ENCODE data around the gene KCNIP2.

The KCNIP2 gene

DNA sequence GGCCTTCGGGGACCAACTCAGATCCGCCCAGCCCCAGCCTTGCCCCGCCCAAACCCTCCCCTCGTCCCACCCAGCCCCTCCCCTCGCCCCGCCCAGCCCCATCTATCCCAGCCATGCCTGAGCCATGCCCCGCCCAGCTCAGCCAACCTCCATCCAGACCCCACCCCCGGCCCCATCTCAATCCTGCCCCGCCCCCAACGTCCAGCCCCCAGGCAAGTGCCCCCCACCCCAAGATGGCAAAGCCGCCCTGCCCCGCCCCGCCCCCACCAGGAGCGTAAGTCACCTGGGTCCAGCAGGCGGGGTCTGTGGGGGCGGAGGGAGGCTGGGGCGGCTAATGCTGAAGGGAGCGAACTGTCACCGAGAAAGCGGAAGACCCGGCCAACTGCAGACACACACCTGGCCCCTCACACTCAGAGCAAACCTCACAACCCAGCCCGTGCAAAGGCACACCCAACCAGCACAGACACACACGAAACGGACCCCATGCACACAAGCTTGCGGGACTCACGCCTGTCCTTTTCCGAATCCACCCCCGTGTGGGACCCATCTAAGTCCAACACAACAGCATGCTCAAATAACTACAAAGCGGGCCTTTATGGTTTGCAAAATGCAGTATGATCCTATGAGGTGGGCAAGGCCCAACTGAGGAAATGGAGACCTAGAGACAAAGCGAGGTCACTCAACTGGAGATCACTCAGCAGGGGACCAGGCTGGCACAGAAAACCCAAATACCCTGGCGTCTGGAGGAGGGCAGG, 13.9 kb downstream of the KCNIP2 start:
- in situ Hi-C loops (cut with MboI; ENCODE audit: low sequenced_read_pairs), result loop anchor here (25.0 kb wide), 1 partner anchor 183 kb away; no protein-coding TSS in a partner anchor

DNA sequence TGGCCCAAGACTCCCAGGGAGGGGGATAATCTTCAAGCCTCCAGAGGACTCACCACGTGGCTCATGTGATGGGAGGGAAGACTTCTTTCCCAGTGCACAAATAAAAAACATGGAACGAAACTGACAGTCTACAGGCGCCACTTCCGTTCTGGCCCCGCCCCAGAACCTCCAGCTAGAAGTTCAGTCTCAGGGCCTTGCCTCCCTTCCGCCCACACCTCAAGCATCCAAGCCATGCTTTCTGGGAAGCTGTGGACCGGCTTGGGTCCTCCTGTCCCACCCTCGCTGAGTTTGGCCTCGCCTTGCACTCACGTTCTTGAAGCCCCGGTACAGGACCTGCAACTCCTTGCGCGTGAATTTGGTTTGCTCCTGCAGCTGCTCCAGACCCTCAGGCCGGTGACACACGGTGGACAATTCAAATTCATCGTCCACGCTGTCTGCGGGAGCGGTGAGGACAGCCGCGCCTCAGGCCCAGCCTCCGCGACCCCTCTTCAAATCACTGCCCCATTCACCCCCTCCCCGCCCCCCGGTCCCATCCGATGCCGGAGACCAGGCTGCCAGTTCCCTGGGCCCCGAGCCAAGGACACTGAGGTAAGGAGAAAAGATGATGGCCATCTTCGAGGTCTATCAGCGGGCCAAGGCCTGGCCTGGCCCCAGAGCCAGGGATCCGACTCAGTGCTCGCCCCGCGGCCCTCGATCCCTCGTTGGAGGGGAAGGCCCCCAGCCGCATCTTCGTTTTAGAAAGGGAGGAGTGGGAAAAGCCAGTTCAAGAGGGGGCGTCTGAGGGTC, 14.6 kb downstream of the KCNIP2 start:
- in situ Hi-C loops (cut with MboI; ENCODE audit: low sequenced_read_pairs), result loop anchor here (25.0 kb wide), 1 partner anchor 183 kb away; no protein-coding TSS in a partner anchor

DNA sequence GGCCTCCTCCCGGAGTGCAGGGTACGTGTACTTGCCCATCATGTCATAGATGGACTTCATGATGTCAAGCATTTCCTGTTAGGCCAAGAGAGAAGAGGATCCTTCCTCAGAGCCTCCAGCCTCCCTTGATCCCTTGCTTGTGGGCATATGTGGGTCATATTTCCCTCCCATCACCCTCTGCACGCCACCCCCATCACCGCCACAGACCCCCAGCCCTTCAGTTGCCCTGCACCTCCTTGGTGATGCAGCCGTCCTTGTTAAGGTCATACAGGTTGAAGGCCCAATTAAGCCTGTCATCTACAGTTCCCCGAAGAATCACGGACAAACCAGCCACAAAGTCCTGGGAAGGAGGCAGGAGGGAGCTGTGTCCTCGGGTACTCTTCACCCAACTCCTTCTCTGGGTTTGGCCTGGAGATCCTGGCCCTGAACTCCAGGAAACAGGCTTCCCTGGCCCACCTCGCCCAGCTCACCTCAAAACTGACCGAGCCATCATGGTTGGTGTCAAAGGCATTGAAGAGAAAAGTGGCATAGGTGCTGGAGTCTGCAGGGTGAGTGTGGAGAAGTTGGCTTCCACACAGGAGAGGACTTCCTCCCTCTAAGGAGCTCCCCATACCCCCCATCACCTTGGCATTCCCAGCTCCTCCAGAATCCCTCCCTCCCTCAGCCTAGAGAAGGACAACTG, 15.5 kb downstream of the KCNIP2 start:
- in situ Hi-C loops (cut with MboI; ENCODE audit: low sequenced_read_pairs), result loop anchor here (25.0 kb wide), 1 partner anchor 184 kb away; no protein-coding TSS in a partner anchor

DNA sequence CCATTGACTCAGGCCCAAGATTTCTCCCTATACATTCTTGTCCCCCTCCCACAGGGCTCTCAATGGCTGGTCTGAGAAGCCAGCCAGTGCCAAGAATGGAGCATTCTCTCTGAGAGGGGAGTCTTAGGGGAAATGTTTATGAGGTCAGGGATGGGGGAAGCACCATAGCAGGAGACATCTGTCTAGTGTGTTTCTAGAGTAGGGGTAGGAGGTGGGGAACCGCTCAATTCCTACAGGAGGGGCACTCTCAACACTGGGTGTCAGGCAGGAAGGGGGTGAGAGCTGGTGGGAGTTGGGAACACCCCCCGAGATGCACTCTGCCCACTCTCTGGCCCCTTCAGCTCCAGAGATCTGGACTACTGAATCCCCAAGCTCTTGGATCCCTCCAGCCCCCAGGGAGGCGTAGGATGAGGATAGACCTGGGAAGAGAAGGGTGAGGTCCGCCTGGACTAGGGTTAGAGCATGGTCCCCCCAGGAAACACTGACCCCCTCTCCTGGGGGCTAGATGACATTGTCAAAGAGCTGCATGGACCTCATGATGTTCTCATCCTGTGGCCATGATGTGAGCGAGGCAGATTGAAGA, 16.7 kb downstream of the KCNIP2 start:
- in situ Hi-C loops (cut with MboI; ENCODE audit: low sequenced_read_pairs), result loop anchor here (25.0 kb wide), 1 partner anchor 185 kb away; no protein-coding TSS in a partner anchor

DNA sequence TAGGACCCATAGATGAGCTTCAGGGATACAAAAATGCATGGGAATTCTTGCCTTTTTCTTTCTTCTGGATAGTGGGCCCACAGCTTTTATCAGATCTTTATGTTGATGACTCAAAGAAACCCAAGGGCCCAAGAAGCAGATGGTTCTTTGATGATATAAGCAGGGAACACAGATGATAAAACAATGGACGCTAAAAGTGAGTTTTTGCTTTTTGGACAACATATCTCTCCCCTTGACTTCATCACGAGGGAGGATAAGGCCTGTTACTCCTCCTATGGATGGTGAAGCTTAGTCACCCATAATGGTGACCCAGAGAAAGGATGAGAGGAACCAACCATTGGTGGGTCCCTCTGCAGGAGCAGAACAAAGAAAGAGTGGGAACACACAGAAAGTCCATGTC, 18.9 kb downstream of the KCNIP2 start:
- in situ Hi-C loops (cut with MboI; ENCODE audit: low sequenced_read_pairs), result loop anchor here (25.0 kb wide), 1 partner anchor 188 kb away; no protein-coding TSS in a partner anchor

DNA sequence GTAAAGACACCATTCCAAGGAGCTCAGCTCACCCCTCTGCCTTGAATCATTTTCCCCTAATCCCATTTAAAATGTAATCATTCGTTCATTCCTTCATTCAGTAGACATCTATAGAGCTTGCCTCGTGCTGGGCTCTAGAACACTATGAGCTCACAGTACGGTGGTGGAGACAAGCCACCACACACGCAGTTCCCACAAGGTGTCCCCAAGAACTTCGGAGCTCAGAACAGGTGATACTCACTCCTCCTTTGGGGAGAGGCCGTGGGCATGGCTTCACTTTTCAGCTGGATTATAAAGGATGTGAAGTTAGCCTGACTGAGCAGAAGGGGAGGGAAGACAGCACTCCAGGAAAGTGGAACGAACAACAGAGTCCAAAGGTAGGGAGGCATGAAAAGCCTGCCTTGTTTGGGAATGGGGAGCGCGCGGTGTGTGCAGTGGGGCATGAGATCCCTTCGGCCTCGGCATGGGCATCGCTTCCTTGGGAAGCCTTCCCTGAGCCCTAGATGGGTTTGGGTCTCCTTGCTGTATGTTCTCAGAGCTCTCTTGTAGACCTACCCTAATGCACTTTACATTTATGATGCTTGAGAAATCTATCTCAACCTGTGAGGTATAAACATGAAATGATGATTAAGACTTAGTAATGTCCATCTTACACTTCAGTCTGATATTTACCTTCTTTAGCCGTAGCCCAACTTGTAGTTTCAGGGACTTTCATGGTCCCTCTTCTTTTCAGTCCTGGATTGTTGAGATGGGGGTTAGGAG, 24.5 kb downstream of the KCNIP2 start:
- in situ Hi-C loops (cut with MboI; ENCODE audit: low sequenced_read_pairs), result no loop called here

DNA sequence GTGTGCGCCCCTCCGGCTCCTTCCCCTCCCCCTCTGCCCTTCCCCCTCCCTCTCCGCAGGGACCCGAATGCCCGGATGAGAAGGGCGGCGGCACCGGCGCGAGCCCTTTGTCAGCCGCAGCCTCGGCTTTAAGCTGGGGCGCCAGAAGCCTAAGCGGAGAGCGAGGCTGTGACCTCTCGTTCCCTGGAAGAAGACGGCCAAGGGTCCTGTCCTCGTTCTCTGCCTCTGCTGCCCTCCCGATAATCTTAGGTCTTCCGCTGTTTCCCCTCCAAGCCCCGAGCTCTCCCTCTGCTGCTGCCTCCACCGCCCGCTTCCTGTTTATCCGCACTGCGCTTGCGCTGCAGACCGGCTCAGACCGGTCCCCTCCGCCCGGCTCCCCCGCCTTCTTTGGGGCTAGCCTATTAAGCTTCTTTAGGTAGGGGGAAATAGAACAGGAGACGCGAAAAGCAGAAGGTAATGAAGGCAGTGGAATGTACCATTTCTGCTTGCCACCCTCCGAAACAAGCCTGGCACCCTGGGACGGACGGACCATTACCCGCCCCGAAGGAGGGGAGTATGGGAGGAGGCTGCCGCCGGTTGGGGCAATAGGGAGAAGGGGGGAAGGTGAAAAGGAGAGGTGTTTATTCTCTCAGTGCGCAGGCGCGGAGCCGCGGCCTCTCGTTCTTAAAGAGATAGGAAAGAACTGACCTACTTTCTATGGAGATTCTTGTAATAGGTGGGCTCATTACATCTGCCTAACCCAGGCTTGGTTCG, 25.3 kb downstream of the KCNIP2 start, which contains the start of gene OGA:
TSS of gene OGA (minus strand) at position 326 of the 753 bp plus-strand sequence. CDS start 422 bp downstream, outside the sequence.
- in situ Hi-C loops (cut with MboI; ENCODE audit: low sequenced_read_pairs), result no loop called here

DNA sequence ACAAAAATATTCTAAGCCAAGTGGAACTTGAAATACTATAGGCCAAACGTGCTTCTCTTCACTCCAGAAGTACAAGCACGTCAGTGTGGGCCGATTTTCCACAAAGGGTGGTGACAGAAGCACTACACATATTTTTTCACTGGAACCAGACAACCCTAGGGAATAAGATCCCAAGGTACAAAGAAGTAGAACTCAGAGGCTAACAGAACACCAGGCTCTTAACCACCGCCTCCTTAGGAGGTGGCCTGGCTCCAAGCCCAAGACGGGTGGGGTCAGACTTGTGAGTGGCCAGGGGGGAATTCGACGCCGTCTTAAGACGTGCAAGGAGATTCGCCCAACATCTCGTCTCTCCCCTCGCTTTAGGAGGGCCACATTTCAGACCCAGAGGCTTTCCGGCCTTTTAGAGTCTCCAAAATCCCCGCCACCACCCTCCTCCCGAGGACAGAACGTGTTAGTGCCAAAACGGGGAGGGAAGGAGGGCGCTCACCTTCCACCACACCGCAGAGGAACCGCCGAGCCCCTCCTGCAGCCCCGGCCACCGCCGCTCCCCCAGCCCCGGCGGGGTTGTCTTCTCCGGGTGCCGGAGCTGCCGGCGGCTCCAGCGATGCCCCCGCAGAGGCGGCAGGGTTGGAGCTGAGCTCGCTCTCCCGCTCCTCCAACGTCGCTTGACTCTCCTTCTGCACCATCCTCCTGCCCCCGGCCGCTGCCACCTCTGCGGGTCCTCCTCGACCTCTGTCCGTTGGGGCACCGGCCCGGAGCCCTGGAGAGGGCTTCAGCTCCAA, 26.1 kb downstream of the KCNIP2 start:
- in situ Hi-C loops (cut with MboI; ENCODE audit: low sequenced_read_pairs), result no loop called here

DNA sequence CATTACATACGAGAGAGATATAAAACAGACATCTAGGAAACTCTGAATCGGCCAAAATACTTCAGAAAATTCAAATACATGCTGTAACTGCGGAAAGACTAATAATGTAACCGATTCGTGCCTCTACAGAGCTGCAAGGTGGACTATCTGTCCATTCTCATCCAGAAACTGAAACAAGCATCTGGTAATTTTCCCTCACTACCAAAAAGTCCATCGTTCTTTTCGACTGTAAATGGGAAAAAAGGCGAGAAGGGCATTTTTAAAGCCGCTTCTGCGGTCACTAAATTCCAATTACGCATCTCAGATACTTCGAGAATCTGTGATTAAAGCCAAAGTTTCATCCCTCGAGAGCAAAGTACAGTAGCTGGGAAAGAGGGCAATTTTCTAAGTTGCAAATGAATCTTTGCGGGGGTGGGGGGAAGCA, 26.7 kb downstream of the KCNIP2 start:
- in situ Hi-C loops (cut with MboI; ENCODE audit: low sequenced_read_pairs), result no loop called here

DNA sequence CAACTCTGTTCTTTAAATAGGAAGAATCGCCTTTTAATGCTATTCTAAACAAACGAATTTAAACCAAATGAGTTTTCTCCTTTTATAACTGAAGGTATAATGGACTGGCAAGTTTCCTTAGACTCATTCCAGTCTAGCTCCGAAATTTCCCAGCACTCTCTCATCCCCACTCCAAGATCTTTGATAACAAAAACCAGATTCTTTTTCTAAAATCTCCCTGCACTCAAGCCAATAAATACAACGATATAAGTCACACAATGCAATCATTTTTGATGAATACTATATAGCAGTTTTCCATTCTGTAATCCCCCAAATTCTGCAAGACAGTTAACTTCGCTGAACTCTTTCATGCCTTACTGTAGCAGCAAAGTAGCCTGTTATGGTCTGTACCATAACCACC, 27.2 kb downstream of the KCNIP2 start:
- in situ Hi-C loops (cut with MboI; ENCODE audit: low sequenced_read_pairs), result no loop called here

DNA sequence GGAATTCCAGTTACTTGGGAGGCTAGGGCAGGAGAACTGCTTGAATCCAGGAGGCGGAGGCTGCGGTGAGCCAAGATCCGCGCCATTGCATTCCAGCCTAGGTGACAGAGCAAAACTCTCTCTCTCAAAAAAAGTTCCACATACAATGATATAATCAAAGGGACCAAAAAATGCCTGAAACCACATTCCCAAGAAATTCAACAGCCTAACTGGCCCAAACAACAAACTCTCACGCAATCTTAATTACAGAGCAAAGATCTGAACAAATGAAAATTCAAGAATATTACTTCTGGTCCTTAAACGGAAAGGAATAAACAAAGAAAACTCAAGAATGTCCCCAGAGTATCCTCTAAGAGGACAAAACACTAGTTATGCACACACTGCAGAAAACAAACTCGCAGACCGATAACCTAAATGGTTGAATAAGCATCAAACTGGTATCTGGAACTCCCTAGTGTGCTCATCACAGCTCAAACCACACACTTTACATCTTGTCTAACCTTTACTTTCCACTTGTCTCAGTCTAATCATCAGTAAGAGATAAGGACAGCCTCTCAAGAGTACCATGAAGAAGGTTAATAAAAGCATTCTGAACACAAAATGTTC, 29.0 kb downstream of the KCNIP2 start:
- in situ Hi-C loops (cut with MboI; ENCODE audit: low sequenced_read_pairs), result no loop called here

DNA sequence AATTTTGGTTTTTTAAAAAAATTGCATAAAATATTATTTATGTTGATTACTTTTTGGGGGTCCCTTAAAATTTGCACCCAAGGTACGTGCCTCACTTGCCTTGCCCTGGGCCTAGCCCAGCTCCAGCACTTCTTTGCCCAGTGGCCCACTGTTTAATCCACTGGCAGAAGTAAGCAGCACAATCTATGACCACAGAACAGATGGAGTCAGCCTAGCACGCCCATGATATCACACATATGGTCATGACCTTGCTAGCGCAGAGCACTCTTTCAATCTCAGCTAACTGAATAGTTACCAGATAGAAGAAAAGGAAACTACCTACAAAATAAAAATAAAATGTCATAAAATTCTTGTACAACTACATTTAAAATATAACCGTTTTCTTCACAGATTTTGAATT, 31.0 kb downstream of the KCNIP2 start:
- in situ Hi-C loops (cut with MboI; ENCODE audit: low sequenced_read_pairs), result no loop called here

DNA sequence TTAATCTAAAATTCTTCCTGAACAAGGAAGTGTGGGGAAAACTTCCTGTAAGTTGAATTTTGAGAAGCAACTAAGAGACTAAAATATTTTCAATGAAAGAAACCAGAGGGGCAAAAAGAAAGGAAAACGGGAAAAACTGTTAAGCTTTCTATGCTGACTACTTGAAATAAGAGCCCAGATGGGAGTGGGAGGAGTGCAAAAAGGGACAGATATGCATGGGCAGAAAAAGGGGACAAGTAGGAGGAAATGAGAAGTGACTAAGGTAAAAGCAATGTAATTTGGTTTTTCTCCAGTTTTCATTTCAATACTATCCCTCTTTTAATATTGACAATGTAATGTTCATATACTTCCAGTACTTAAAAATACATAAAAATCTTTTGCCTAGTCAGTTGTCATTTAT, 36.4 kb downstream of the KCNIP2 start:
- in situ Hi-C loops (cut with MboI; ENCODE audit: low sequenced_read_pairs), result no loop called here

DNA sequence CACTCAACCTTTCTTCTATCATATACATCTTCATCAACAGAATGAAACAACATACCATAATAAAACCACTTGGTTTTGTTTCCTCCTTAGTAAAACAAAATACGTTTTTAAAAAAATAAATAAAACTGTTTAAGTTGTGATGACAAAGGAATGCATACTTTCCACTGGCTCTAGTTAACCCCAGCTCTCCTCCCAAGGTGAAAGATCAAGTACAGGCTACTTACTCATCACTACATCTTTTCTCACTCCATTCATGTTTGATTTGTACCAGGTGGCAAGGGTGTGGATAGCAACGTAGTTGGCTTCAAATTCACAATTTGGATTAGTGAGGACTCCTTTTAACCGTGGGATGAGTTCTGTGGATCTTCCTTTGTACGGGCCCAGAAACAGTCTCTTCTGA, 40.1 kb downstream of the KCNIP2 start:
- in situ Hi-C loops (cut with MboI; ENCODE audit: low sequenced_read_pairs), result no loop called here

DNA sequence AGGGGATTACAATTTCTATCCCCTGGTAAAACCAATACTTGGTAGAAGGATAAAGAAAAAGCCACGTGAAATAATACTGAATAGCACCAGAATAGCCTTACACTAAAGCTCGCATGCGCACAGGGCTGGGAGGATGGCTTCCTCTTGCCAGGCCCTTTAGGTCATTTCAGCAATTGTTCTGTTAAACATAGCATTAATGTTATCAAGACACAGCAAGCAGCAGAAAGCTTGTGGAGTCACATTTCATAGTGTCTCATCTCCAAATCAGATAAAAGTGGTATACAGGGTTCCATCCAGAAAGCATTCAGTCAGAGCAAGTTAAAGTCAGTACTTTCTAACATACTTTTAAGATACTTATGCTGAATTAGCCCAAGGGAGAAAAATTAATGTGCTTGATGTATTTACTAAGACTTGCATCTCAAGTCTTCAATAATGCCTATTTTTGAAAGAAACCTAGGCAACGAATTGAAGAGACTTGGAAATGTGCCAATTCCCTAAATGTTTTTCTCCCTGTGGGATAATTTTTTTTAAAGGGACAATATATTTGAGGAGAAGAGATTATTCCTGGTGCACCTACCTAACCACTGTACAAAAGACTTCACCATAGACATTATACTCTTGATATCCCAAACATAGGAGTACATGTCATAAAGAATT, 46.1 kb downstream of the KCNIP2 start:
- in situ Hi-C loops (cut with MboI; ENCODE audit: low sequenced_read_pairs), result loop anchor here (25.0 kb wide), 1 partner anchor 185 kb away; no protein-coding TSS in a partner anchor

DNA sequence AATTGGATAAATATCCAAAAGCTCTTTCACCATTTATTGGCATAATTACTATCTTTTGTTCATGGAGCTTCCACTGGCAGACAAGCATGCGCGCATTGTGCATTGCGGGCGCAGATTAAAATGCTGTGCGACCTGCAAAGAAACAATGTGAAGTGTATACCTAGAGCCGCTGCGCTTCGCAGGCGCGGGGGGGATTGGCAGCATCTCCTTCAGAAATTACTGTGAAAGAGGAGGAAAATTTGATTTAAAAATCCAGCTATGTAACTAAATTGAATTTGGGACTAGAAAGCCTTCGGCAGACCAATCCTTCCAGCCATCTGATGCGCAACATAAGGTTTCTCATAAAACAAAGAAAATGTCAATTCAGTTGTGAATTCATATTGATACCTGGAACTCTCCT, 50.1 kb downstream of the KCNIP2 start:
- in situ Hi-C loops (cut with MboI; ENCODE audit: low sequenced_read_pairs), result loop anchor here (25.0 kb wide), 1 partner anchor 181 kb away; no protein-coding TSS in a partner anchor

DNA sequence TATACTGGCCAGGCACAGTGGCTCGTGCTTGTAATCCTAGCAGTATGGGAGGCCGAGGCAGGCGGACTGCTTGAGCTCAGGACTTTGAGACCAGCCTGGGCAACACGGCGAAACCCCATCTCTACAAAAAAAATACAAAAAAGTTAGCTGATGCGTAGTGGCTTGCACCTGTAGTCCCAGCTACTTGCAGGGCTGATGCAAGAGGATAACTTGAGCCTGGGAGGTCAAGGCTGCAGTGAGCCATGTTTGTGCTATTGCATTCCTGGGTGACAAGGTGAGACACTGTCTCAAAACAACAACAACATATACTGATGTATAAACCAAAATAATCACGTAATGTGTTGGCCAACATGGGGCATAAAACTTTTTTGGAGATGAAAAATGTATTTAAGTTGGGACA, 53.9 kb downstream of the KCNIP2 start:
- in situ Hi-C loops (cut with MboI; ENCODE audit: low sequenced_read_pairs), result loop anchor here (25.0 kb wide), 1 partner anchor 177 kb away; no protein-coding TSS in a partner anchor

Data from hTERT RPE-1 (cell line).